HFFc6 (cell line): Measurements from ENCODE around the gene TPSAB1. TPM values are rescaled to one million over a fixed set of nuclear protein-coding genes. Genes with fewer than 3 reads are reported as not detected.
"Not testable (repeated sequence)": the region's sequence is repeated elsewhere in the genome, so short reads cannot be mapped to it uniquely, and the experiment has no call there.

Experiments
- DNase-seq: peaks from one replicate; pipeline ENCODE4 v3.0.0-alpha.2; 2018
- H3K27ac Mint-ChIP-seq: 2 replicates; pipeline ENCODE4 v1.8.0; 2020; ENCODE audit warnings: mild to moderate bottlenecking, mixed read lengths
- H3K27me3 Mint-ChIP-seq: 2 replicates; pipeline ENCODE4 v1.8.0; 2021; ENCODE audit warnings: mild to moderate bottlenecking, moderate library complexity, mixed read lengths; ENCODE audit not compliant: insufficient read depth
- H3K36me3 Mint-ChIP-seq: 2 replicates; pipeline ENCODE4 v1.8.0; 2021; ENCODE audit warnings: low read depth, mixed read lengths
- H3K4me1 Mint-ChIP-seq: 2 replicates; pipeline ENCODE4 v1.8.0; 2020; ENCODE audit warnings: low read depth, mixed read lengths
- H3K4me3 Mint-ChIP-seq: 2 replicates; pipeline ENCODE4 v1.8.0; 2020; ENCODE audit warnings: mild to moderate bottlenecking, moderate library complexity, mixed read lengths
- H3K9me3 Mint-ChIP-seq: 2 replicates; pipeline ENCODE4 v1.8.0; 2020; ENCODE audit warnings: mild to moderate bottlenecking, mixed read lengths
- total RNA-seq, 6 experiments: library from RNA; stranded (reverse); fragmentation: NEBNext Ultra II Directional; extraction: Animal tissue kit (Norgen Biotek cat#: 25700); gene quantifications; 2 replicates in 1 of 6; 3 replicates in 5 of 6; pipeline ENCODE4 v1.2.3, GENCODE V29; 2021
- TF ChIP-seq, protein P1 (sequence below): fragments of 200-600 bp; sonication (generic); IDR thresholded peaks from 2 replicates; pipeline ENCODE4 v1.5.0; 2021; ENCODE audit warnings: antibody characterized with exemption, mild to moderate bottlenecking

Gene TPSAB1
- total RNA-seq, 6 experiments from 2014 or later, result not detected

- H3K4me3 Mint-ChIP-seq, result no peak overlapping the region
- no peaks in the 10 kb centered on the region; the same call in 1 of the 2 replicates for H3K36me3 Mint-ChIP-seq
- H3K9me3 Mint-ChIP-seq, result peaks cover 13% of the 10 kb centered on the region; the same call in 1 of the 2 replicates
- no peak for DNase-seq
- H3K4me1 Mint-ChIP-seq, result no peaks in the 10 kb centered on the region
- no peak overlapping the region for H3K27ac Mint-ChIP-seq
- H3K27me3 Mint-ChIP-seq, result peaks cover 16% of the 10 kb centered on the region
- TF ChIP-seq, protein P1, sequence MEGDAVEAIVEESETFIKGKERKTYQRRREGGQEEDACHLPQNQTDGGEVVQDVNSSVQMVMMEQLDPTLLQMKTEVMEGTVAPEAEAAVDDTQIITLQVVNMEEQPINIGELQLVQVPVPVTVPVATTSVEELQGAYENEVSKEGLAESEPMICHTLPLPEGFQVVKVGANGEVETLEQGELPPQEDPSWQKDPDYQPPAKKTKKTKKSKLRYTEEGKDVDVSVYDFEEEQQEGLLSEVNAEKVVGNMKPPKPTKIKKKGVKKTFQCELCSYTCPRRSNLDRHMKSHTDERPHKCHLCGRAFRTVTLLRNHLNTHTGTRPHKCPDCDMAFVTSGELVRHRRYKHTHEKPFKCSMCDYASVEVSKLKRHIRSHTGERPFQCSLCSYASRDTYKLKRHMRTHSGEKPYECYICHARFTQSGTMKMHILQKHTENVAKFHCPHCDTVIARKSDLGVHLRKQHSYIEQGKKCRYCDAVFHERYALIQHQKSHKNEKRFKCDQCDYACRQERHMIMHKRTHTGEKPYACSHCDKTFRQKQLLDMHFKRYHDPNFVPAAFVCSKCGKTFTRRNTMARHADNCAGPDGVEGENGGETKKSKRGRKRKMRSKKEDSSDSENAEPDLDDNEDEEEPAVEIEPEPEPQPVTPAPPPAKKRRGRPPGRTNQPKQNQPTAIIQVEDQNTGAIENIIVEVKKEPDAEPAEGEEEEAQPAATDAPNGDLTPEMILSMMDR, result no peak
These were observed 24.0 kb downstream of the TPSAB1 start for GRCh38 chr16:1264345-1265089.

DNA sequence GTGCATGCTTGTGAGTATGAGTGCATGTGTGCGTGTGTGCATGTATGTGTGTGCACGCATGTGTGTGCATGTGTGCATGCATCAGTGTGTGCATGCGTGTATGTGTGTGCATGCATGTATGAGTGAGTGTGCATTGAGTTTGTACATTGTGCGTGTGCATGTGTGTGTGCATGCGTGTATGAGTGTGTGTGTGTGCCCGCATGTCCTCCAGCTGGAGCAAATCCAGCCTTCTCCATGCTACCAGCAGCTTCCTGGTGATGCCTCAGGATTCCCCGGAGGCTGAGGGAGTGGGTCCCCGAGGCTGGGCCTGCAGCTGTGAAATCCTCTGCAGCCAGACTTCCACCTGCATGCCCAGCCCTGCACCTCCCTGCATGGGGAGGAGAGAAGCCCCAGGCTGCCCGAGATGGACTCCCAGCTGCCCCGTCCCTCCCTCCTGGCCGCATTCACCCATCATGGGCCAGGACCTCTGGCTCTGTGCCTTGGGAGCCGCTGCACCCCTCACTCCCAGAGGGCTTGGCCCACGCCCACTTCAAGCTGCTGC lies 24.7 kb downstream of the TPSAB1 start:
- Mint-ChIP-seq H3K4me3 (no peak overlapping the region), H3K36me3 (no peaks in the 10 kb centered on the region; the same call in 1 of the 2 replicates), H3K27me3 (peaks cover 18% of the 10 kb centered on the region), H3K9me3 (peaks cover 13% of the 10 kb centered on the region; the same call in 1 of the 2 replicates), H3K27ac (no peak overlapping the region), H3K4me1 (no peaks in the 10 kb centered on the region)
- TF ChIP-seq, protein P1, result no peak
- no peak for DNase-seq

DNA sequence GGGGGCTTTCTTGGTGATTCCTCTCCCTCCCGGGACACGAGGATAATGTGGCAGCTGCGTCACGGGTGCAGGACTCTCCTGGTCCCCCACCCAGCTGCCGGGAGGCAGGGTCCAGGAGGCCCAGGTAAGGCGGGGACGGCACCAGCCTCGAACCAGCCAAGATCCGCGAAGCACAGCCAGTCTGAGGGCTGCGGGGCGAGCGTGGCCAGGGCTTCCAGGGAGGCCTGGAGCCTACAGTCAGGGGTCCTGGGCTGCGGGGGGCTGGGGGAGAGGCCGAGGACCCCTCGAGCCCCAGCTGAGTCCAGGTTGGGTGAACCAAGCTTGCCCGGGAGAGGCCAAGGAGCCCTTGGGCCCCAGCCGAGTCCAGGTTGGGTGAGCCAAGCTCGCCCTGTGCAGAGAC lies 25.3 kb downstream of the TPSAB1 start:
- H3K36me3 Mint-ChIP-seq, result no peaks in the 10 kb centered on the region; the same call in 1 of the 2 replicates
- no peaks in the 10 kb centered on the region for H3K4me1 Mint-ChIP-seq
- TF ChIP-seq, protein P1, result no peak
- no peak for DNase-seq
- H3K27me3 Mint-ChIP-seq, result peaks cover 14% of the 10 kb centered on the region
- peaks cover 13% of the 10 kb centered on the region; the same call in 1 of the 2 replicates for H3K9me3 Mint-ChIP-seq
- H3K27ac Mint-ChIP-seq, result no peak overlapping the region
- no peak overlapping the region for H3K4me3 Mint-ChIP-seq

DNA sequence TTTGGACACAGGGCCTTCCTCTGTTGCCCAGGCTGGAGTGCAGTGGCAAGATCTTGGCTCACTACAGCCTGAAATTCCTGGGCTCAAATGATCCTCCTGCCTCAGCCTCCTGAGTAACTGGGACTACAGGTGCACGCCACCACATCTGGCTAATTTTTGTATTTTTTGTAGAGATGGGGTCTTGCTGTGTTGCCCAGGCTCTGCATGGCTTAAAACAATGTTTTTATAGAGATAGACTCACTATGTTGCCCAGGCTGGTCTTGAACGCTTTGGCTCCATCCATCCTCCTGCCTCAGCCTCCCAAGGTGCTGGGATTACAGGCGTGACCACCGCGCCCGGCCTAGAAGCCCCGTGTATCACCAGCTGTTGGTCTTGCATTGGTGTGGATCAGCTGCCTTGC lies 28.9 kb downstream of the TPSAB1 start:
- not testable (repeated sequence) for H3K27ac Mint-ChIP-seq, H3K4me3 Mint-ChIP-seq, H3K4me1 Mint-ChIP-seq, H3K9me3 Mint-ChIP-seq, DNase-seq, H3K36me3 Mint-ChIP-seq
- peaks cover 11% of the 10 kb centered on the region for H3K27me3 Mint-ChIP-seq

DNA sequence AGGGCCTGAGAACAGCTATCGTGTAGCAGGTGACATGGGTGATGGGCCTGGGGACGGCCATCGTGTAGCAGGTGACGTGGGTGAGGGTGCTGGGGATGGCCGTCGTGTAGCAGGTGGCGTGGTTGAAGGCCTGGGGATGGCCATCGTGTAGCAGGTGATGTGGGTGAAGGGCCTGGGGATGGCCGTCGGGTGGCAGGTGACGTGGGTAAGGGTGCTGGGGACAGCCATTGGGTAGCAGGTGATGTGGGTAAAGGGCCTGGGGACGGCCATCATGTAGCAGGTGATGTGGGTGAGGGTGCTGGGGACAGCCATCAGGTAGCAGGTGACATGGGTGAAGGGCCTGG lies 30.8 kb downstream of the TPSAB1 start:
- Mint-ChIP-seq H3K27me3 (peaks cover 16% of the 10 kb centered on the region), H3K36me3 (no peaks in the 10 kb centered on the region), H3K27ac (no peak overlapping the region), H3K9me3 (peaks cover 2% of the 10 kb centered on the region; the same call in 1 of the 2 replicates), H3K4me1 (no peaks in the 10 kb centered on the region), H3K4me3 (no peak overlapping the region)
- TF ChIP-seq, protein P1, result no peak
- no peak for DNase-seq

GRCh38 chr16:1271724-1272413 lies 31.4 kb downstream of the TPSAB1 start:
- H3K27ac Mint-ChIP-seq, H3K9me3 Mint-ChIP-seq, DNase-seq, H3K36me3 Mint-ChIP-seq, H3K4me1 Mint-ChIP-seq, H3K4me3 Mint-ChIP-seq: not testable (repeated sequence)
- peaks cover 16% of the 10 kb centered on the region for H3K27me3 Mint-ChIP-seq
